Dermis blood vessel endothelial cell (primary cell): ENCODE results near the gene ARL14. TPM values are rescaled to one million over a fixed set of nuclear protein-coding genes. Genes with fewer than 3 reads are reported as not detected.

ENCODE experiments used
- total RNA-seq: library from RNA; depleted of rRNA; stranded (reverse); fragments of >200 nt; gene quantifications from 2 replicates; pipeline ENCODE4 v1.2.3, GENCODE V29; 2014

The ARL14 gene
- total RNA-seq, 1 donor from 2014 or later = not detected

Other genes with a start within 250 kb of the ARL14 start
- 19.7 and 30.5 TPM in 2 replicates for gene TRIM59, start 227.4 kb upstream of the ARL14 start, total RNA-seq
- 23.5 and 35.5 TPM in 2 replicates for gene KPNA4, start 111.6 kb upstream of the ARL14 start, total RNA-seq
- 1.0 and 2.1 TPM in 2 replicates for gene PPM1L, start 79.1 kb downstream of the ARL14 start, total RNA-seq